Mucosa of descending colon (tissue), 3 donors: ENCODE data around the gene STON2. TPM values are rescaled to one million over a fixed set of nuclear protein-coding genes. Genes with fewer than 3 reads are reported as not detected.
"Not testable (repeated sequence)": the region's sequence is repeated elsewhere in the genome, so short reads cannot be mapped to it uniquely, and the experiment has no call there.

ENCODE experiments used
- ATAC-seq: fragments of 200-7000 bp; cut with Tn5 transposase; one replicate; pipeline ENCODE4 v1.9.1; 2020; ENCODE audit warnings: mild to moderate bottlenecking, moderate library complexity
- DNase-seq, 3 donors: peaks; one replicate each; pipeline ENCODE4 v3.0.0-alpha.2; 2020
- H3K36me3 ChIP-seq: fragments of 200-600 bp; one replicate; pipeline ENCODE4 v1.8.0; 2021; ENCODE audit warnings: low read depth, mild to moderate bottlenecking
- H3K4me1 ChIP-seq: fragments of 200-600 bp; one replicate; pipeline ENCODE4 v1.8.0; 2021; ENCODE audit warnings: low read depth, mild to moderate bottlenecking
- H3K4me3 ChIP-seq: fragments of 200-600 bp; one replicate; pipeline ENCODE4 v1.8.0; 2021; ENCODE audit warnings: mild to moderate bottlenecking
- H3K9me3 ChIP-seq: fragments of 200-600 bp; one replicate; pipeline ENCODE4 v1.8.0; 2021; ENCODE audit warnings: mild to moderate bottlenecking
- CTCF ChIP-seq: fragments of 200-600 bp; IDR thresholded peaks from one replicate; pipeline ENCODE4 v1.8.0; 2022; ENCODE audit warnings: antibody characterized with exemption, mild to moderate bottlenecking
- intact Hi-C, 2 donors: fragments of 100-400 bp; cut with DNase I in 1 of 2; cut with micrococcal nuclease in 1 of 2; formaldehyde crosslinking; loops; one replicate each; pipeline versions ENCODE4 v1.11.0 to v1.11.1; 2022; cut with DNase I, micrococcal nuclease
- total RNA-seq, 3 donors: library from RNA; stranded (reverse); fragmentation: NEBNext Ultra II Directional in 2 of 3; extraction: Animal tissue kit (Norgen Biotek cat#: 25700) in 2 of 3; gene quantifications; one replicate each; pipeline versions ENCODE4 v1.2.1 to v1.2.4, GENCODE V29; 2021 to 2023
- donor health status: DM: no; HTN: no; CAD: no; lungs with moderate emphysema.
- donor health status: DM: no; HTN: no; CAD: no.
- donor health status: DM: no; HTN: yes; CAD: no.

Gene STON2
- total RNA-seq, 3 donors from 2014 or later: 17.1 to 31.1 (median 20.7) TPM

GRCh38 chr14:81435048-81435390 is 34.9 kb upstream of the STON2 start:
- intact Hi-C loops: no loop called here
- ATAC-seq: no peak
- peaks cover 13% of the 10 kb centered on the region for H3K4me1 ChIP-seq
- H3K9me3 ChIP-seq: no peaks in the 10 kb centered on the region
- TF ChIP-seq CTCF: no peak
- H3K36me3 ChIP-seq: no peaks in the 10 kb centered on the region
- no peak for DNase-seq
- H3K4me3 ChIP-seq: no peak overlapping the region

- intact Hi-C loops: no loop called here
- DNase-seq: no peak
- no peak for TF ChIP-seq CTCF
- Histone ChIP-seq H3K9me3 (no peaks in the 10 kb centered on the region), H3K36me3 (no peaks in the 10 kb centered on the region), H3K4me3 (no peak overlapping the region), H3K4me1 (peaks cover 13% of the 10 kb centered on the region)
- no peak for ATAC-seq
These were observed 34.1 kb upstream of the STON2 start for GRCh38 chr14:81434230-81434629.

- Histone ChIP-seq H3K36me3 (no peaks in the 10 kb centered on the region), H3K4me1 (peaks cover 13% of the 10 kb centered on the region), H3K9me3 (no peaks in the 10 kb centered on the region), H3K4me3 (no peak overlapping the region)
- ATAC-seq (no peak), DNase-seq (no peak)
- no peak for TF ChIP-seq CTCF
- intact Hi-C loops: no loop called here
These were observed 33.3 kb upstream of the STON2 start for GRCh38 chr14:81433378-81433777.

- intact Hi-C loops: no loop called here
- no peaks in the 10 kb centered on the region for H3K36me3 ChIP-seq
These were observed 32.1 kb upstream of the STON2 start for GRCh38 chr14:81432219-81432661.

GRCh38 chr14:81430235-81430634 is 30.1 kb upstream of the STON2 start:
- no peaks in the 10 kb centered on the region for H3K36me3 ChIP-seq
- intact Hi-C loops: no loop called here
- no peak for ATAC-seq
- peaks cover 5% of the 10 kb centered on the region for H3K4me1 ChIP-seq
- DNase-seq: no peak
- TF ChIP-seq CTCF: no peak
- no peak overlapping the region for H3K4me3 ChIP-seq
- no peaks in the 10 kb centered on the region for H3K9me3 ChIP-seq

More at GRCh38 chr14:81432219-81432661, 32.1 kb upstream of the STON2 start:
- DNase-seq (no peak), ATAC-seq (no peak)
- H3K4me3 ChIP-seq: no peak overlapping the region
- H3K4me1 ChIP-seq: peaks cover 18% of the 10 kb centered on the region
- no peak for TF ChIP-seq CTCF
- H3K9me3 ChIP-seq: no peaks in the 10 kb centered on the region

- DNase-seq, intact Hi-C loops, H3K4me3 ChIP-seq, H3K4me1 ChIP-seq, H3K36me3 ChIP-seq, ATAC-seq, H3K9me3 ChIP-seq: not testable (repeated sequence)
These were observed 29.6 kb upstream of the STON2 start for GRCh38 chr14:81429749-81430148.
